GM19193 (cell line): Measurements from ENCODE around the gene ANKRD33.

Experiments used
- POLR2A ChIP-seq: IDR thresholded peaks from 4 replicates; pipeline ENCODE4 v1.6.1; 2011; ENCODE audit not compliant: insufficient read depth, insufficient read length; ENCODE audit errors: extremely low read depth

The ANKRD33 gene

GRCh38 chr12:51911788-51912711, 24.1 kb downstream of the ANKRD33 start:
- no peak for TF ChIP-seq POLR2A

DNA sequence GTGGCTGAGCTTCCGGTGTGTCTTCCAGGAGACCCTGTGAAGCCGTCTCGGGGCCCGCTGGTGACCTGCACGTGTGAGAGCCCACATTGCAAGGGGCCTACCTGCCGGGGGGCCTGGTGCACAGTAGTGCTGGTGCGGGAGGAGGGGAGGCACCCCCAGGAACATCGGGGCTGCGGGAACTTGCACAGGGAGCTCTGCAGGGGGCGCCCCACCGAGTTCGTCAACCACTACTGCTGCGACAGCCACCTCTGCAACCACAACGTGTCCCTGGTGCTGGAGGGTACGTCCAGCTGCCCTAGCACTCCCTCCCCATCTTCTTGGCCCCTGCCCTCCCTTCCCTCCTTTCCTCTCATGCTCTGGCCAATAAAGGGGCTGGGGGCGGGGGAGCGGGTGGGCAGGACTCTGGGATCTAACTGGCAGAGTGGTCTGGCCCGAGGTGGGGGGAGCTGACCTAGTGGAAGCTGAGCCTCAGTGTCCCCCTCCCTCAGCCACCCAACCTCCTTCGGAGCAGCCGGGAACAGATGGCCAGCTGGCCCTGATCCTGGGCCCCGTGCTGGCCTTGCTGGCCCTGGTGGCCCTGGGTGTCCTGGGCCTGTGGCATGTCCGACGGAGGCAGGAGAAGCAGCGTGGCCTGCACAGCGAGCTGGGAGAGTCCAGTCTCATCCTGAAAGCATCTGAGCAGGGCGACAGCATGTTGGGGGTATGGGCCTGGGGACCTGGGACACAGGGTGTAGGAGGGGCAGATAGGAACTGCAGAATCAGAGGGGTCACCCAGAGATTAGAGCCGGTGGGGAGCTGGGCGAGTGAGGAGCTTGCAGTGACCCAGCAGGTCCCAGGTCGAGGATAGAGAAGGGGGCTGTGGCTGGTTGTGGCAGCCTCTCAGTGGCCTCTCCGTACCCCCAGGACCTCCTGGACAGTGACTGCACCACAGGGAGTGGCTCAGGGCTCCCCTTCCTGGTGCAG, 25.4 kb downstream of the ANKRD33 start:
- TF ChIP-seq POLR2A, result no peak

DNA sequence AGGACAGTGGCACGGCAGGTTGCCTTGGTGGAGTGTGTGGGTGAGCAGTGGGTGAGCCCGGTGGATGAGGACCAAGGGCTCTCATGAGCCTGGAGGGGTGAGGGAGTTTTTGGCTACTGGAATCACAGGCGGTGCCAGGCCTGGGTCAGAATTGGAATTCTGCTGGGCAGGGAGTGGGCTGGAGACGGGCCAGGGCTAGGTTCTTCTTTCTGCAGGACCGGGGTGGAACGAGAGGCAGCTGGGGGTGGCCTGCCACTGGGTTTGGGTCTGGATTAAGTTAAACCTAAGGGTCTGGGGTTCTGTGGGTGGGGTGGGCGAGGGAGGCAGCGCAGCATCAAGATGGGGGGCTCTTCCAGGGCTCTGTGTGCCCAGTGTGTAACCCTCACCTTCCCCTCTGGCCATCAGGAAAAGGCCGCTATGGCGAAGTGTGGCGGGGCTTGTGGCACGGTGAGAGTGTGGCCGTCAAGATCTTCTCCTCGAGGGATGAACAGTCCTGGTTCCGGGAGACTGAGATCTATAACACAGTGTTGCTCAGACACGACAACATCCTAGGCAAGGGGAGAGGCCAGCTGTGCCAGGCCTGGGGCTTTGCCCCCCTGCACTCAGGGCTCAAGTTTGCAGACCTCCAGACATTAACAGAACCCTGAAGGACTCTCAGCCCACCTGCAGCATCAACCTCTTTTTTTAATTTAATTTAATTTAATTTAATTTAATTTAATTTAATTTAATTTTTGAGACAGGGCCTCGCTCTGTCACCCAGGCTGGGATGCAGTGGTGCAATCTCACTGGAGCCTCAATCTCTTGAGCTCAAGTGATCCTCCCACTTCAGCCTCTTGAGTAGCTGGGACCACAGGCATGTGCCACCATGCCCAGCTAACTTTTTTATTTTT, 26.4 kb downstream of the ANKRD33 start:
- no peak for TF ChIP-seq POLR2A

DNA sequence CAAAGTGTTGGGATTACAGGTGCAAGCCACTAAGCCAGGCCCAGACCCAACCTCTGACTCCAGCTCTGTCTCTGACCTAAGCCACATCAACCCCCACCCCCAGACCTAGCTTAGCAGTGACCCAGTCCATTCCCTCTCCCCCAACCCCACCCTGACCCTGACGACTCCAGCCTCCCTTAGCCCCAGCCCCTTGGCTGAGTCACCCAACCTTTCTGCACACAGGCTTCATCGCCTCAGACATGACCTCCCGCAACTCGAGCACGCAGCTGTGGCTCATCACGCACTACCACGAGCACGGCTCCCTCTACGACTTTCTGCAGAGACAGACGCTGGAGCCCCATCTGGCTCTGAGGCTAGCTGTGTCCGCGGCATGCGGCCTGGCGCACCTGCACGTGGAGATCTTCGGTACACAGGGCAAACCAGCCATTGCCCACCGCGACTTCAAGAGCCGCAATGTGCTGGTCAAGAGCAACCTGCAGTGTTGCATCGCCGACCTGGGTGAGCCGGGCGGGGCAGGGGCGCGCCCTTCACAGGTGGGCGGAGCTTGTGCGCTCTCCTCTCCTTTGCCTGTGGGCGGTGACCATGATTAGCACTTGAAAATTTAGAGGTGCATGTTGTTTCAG, 27.2 kb downstream of the ANKRD33 start:
- no peak for TF ChIP-seq POLR2A

DNA sequence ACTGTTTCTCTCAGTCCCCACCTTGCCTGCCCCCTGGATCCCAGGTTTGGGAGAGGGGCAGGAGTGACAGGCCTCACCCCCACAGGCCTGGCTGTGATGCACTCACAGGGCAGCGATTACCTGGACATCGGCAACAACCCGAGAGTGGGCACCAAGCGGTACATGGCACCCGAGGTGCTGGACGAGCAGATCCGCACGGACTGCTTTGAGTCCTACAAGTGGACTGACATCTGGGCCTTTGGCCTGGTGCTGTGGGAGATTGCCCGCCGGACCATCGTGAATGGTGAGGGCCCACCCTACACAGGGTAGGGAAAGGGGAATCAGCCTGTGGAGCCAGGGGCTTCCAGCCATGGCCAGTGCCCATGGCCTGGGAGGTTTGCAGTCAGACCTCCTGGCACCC, 28.0 kb downstream of the ANKRD33 start:
- TF ChIP-seq POLR2A, result no peak

GRCh38 chr12:51917041-51917590, 29.2 kb downstream of the ANKRD33 start:
- no peak for TF ChIP-seq POLR2A

DNA sequence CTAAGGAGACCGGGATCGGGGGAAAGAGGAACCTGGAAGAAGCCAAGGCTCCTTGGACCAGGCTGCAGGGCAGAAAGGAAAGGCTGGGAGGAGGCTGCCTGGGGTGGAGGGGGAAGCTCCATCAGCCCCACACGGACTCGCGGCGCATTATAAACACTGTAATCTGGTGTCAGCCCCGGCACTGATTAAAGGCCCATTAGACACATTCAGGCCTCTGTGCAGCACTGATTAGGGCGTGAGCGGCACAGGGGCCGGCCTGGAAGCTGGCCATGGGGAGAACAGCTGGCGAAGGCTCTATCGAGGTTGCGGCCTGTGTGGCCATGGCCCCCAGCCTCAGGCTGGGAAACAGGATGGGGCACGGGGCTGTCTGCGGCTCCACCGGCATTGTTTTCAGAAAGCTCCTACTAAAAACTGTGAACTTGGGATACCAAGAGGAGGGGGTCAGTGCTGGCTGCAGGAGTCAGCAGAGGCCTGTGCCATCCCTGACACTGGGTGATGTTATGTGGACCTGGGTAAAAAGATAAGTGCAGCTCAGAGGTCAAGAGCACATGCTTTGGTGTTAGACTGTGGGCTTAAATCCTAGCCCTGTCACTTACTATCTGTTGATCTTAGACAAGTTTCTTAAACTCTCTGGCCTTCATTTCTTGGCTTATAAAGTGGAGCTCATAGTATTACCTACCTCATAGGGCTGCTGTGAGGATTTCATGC, 30.0 kb downstream of the ANKRD33 start:
- no peak for TF ChIP-seq POLR2A

DNA sequence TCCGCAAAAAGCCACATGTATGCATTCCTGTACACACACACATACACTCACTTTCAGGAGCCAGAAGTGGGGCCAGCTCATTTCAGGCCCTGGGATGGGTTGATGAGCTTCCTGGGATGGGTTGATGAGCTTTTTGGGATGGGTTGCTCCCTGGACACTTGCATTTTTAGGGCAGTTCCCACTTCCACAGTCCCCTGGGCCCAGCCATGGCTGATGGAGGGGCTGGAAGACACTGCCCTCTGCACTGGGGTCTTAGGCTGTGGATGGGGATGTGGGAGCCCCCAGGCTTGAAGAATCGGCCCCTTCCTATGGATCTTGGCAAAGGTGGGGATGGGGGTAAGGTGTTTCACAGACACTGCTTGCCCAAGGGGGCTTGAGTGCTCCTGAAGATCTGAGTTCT, 32.1 kb downstream of the ANKRD33 start:
- no peak for TF ChIP-seq POLR2A

DNA sequence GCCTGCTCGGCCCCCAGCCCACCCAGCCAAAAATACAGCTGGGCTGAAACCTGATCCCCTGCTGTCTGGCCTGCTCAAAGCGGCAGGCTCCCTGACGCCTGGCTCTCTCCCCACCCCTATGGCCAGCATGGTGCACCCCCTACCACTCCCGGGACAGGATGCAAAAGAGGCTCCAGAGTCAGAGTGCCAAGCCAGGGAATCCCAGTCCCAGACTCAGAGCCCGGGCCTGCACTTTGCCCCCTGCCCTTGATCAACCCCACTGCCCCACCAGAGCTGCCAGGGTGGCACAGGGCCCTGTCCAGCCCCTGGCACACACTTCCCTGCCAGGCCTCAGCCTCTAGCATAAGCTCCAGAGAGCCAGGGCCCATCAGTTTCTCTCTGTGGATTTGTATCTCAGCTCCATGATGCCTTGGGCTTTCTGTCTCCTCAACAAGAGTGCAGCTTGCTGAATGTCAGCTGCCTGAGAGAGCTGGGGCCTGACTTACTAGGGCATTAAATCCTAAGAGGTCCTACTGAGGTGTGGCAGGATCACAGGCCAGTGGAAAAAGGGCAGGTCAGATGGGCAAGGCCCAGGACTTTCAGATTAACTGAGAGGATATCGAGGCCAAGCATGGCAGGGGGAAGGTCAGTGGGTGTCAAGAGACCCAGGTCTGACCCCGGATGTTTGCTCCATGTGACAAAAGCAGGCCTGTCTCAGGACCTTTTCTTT, 33.3 kb downstream of the ANKRD33 start:
- no peak for TF ChIP-seq POLR2A

GRCh38 chr12:51922146-51922545, 34.2 kb downstream of the ANKRD33 start:
- TF ChIP-seq POLR2A, result no peak

- TF ChIP-seq POLR2A, result no peak
Observed at GRCh38 chr12:51922762-51923505, 35.0 kb downstream of the ANKRD33 start.
